Trophoblast cell (in vitro differentiated cells and primary cell): ENCODE measurements around the gene CCDC57.

ENCODE experiments used
- DNase-seq, 2 donors: peaks; one replicate each; pipeline ENCODE4 v3.0.0-alpha.2; 2016
- H2AFZ ChIP-seq: 2 replicates; pipeline ENCODE4 v1.6.1; 2013; ENCODE audit warnings: low read length, moderate library complexity, mild to moderate bottlenecking; ENCODE audit not compliant: insufficient read depth, poor library complexity
- H2AK5ac ChIP-seq: 2 replicates; pipeline ENCODE4 v1.6.1; 2013; ENCODE audit warnings: mild to moderate bottlenecking, low read length
- H2BK120ac ChIP-seq: 2 replicates; pipeline ENCODE4 v1.6.1; 2013; ENCODE audit warnings: low read length, mild to moderate bottlenecking, moderate library complexity; ENCODE audit not compliant: insufficient read depth, poor library complexity
- H2BK12ac ChIP-seq: 2 replicates; pipeline ENCODE4 v1.6.1; 2013; ENCODE audit warnings: mild to moderate bottlenecking, low read length, moderate library complexity
- H2BK5ac ChIP-seq: 2 replicates; pipeline ENCODE4 v1.6.1; 2013; ENCODE audit warnings: low read length, low read depth, moderate library complexity, mild to moderate bottlenecking; ENCODE audit not compliant: poor library complexity
- H3K14ac ChIP-seq: 2 replicates; pipeline ENCODE4 v1.6.1; 2013; ENCODE audit warnings: mild to moderate bottlenecking, low read length
- H3K18ac ChIP-seq: 2 replicates; pipeline ENCODE4 v1.6.1; 2013; ENCODE audit warnings: mild to moderate bottlenecking, low read length
- H3K23ac ChIP-seq: 2 replicates; pipeline ENCODE4 v1.6.1; 2013; ENCODE audit warnings: low read length
- H3K27ac ChIP-seq: 2 replicates; pipeline ENCODE4 v1.5.1; 2013; ENCODE audit warnings: low read depth, mild to moderate bottlenecking, inconsistent platforms, low read length, moderate library complexity
- H3K27me3 ChIP-seq: 2 replicates; pipeline ENCODE4 v1.6.1; 2013; ENCODE audit warnings: inconsistent platforms, mild to moderate bottlenecking, low read length, moderate library complexity; ENCODE audit not compliant: insufficient read depth
- H3K36me3 ChIP-seq, 2 experiments: 1 replicate in 1 of 2; 2 replicates in 1 of 2; pipeline ENCODE4 v1.6.1; 2013; ENCODE audit warnings: low read length in 2 of 2, mild to moderate bottlenecking in 2 of 2, moderate library complexity in 1 of 2; ENCODE audit not compliant: insufficient read depth in 2 of 2, control insufficient read depth in 1 of 2
- H3K4ac ChIP-seq: 2 replicates; pipeline ENCODE4 v1.6.1; 2013; ENCODE audit warnings: low read depth, mild to moderate bottlenecking, low read length, moderate library complexity
- H3K4me1 ChIP-seq, 2 experiments: 1 replicate in 1 of 2; 2 replicates in 1 of 2; pipeline ENCODE4 v1.6.1; 2013; ENCODE audit warnings: low read length in 2 of 2, mild to moderate bottlenecking in 2 of 2, moderate library complexity in 1 of 2; ENCODE audit not compliant: insufficient read depth in 2 of 2, control insufficient read depth in 1 of 2
- H3K4me2 ChIP-seq: 2 replicates; pipeline ENCODE4 v1.6.1; 2013; ENCODE audit warnings: inconsistent platforms, mild to moderate bottlenecking, low read length, moderate library complexity
- H3K4me3 ChIP-seq: 2 replicates; pipeline ENCODE4 v1.5.1; 2013; ENCODE audit warnings: mild to moderate bottlenecking, low read depth, low read length, inconsistent platforms
- H3K79me1 ChIP-seq: one replicate; pipeline ENCODE4 v1.6.1; 2013; ENCODE audit warnings: low read length
- H3K79me2 ChIP-seq: 2 replicates; pipeline ENCODE4 v1.6.1; 2013; ENCODE audit warnings: low read length, mild to moderate bottlenecking; ENCODE audit not compliant: control insufficient read depth, insufficient read depth, poor library complexity
- H3K9ac ChIP-seq: 2 replicates; pipeline ENCODE4 v1.6.1; 2013; ENCODE audit warnings: mild to moderate bottlenecking, low read length
- H3K9me3 ChIP-seq: 2 replicates; pipeline ENCODE4 v1.6.1; 2013; ENCODE audit warnings: low read depth, mild to moderate bottlenecking, control low read depth, inconsistent platforms, low read length; ENCODE audit not compliant: insufficient read depth
- H4K12ac ChIP-seq: 2 replicates; pipeline ENCODE4 v1.6.1; 2013; ENCODE audit warnings: low read depth, mild to moderate bottlenecking, low read length, moderate library complexity
- H4K8ac ChIP-seq: 2 replicates; pipeline ENCODE4 v1.6.1; 2013; ENCODE audit warnings: low read depth, mild to moderate bottlenecking, low read length, moderate library complexity
- H4K91ac ChIP-seq: one replicate; pipeline ENCODE4 v1.6.1; 2013; ENCODE audit warnings: low read depth, mild to moderate bottlenecking, low read length, moderate library complexity
- WGBS: extraction: QIAGEN DNeasy Blood & Tissue Kit; methylation state at CpG from one replicate; pipeline ENCODE4 v1.1.7; 2013; ENCODE audit warnings: missing lambda C conversion rate; ENCODE audit not compliant: insufficient read length, insufficient coverage; ENCODE audit errors: extremely low coverage; 5-methylcytosine and 5-hydroxymethylcytosine counted together

CCDC57 gene

GRCh38 chr17:82238472-82239201 lies 26.0 kb upstream of the CCDC57 start:
- Histone ChIP-seq H3K4me1 (peaks cover 24 to 26% of the 10 kb centered on the region in 2 experiments), H3K27me3 (no peaks in the 10 kb centered on the region)

DNA sequence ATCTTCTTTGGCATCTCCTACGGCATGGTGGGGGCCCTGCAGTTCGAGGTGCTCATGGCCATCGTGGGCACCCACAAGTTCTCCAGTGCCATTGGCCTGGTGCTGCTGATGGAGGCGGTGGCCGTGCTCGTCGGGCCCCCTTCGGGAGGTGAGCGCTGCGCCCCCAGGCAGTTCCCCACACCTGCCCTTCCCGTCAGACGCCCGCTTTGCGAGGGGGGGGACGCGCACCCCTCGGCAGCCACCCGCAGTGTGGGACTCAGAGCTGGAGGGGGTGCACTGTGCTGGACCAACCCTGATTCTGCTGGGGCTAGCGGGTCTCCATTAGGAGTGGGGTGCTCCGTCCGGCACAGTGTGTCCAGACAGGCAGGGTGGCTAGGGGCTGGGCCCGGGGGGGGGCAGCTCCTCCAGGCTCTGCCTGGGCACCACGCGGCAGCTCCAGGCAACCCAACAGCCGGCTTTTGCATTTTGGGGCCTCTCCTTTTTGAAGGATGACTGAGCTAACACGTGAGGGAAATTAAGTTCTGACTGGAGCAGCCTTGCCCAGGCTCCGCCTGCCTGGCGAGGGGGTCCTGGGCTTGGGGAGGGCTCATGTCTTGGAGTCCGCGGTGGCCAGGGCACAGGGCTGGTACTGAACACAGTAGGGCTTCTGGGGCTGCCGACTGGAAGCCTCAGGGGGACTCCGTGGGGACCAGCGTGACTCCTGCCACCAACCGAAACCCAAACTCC lies 25.3 kb upstream of the CCDC57 start:
- WGBS = no CpG with 5 or more reads among the region's 34 CpGs

More at GRCh38 chr17:82238472-82239201, 26.0 kb upstream of the CCDC57 start:
- H4K91ac ChIP-seq = peak overlapping the region; percentile 16
- H3K36me3 ChIP-seq = peaks cover 65 to 76% of the 10 kb centered on the region in 2 experiments
- H3K79me1 ChIP-seq = peaks cover 12% of the 10 kb centered on the region
- no peak overlapping the region for H3K4ac ChIP-seq
- peaks cover 3% of the 10 kb centered on the region for H3K9me3 ChIP-seq
- no peak overlapping the region for H3K14ac ChIP-seq
- WGBS = no CpG with 5 or more reads among the region's 33 CpGs
- no peak overlapping the region for H2BK5ac ChIP-seq
- no peak overlapping the region for H3K23ac ChIP-seq
- no peak overlapping the region for H2BK12ac ChIP-seq
- H3K4me3 ChIP-seq = no peak overlapping the region
- no peak overlapping the region for H2AFZ ChIP-seq
- H3K9ac ChIP-seq = no peak overlapping the region
- H3K4me2 ChIP-seq = no peak overlapping the region
- H3K79me2 ChIP-seq = peaks cover 3% of the 10 kb centered on the region
- no peak overlapping the region for H4K8ac ChIP-seq
- no peak overlapping the region for H3K27ac ChIP-seq
- no peak overlapping the region for H2AK5ac ChIP-seq
- H3K18ac ChIP-seq = no peak overlapping the region
- H2BK120ac ChIP-seq = no peak overlapping the region
- no peak overlapping the region for H4K12ac ChIP-seq
- DNase-seq = peak; percentile 85 to 91

DNA sequence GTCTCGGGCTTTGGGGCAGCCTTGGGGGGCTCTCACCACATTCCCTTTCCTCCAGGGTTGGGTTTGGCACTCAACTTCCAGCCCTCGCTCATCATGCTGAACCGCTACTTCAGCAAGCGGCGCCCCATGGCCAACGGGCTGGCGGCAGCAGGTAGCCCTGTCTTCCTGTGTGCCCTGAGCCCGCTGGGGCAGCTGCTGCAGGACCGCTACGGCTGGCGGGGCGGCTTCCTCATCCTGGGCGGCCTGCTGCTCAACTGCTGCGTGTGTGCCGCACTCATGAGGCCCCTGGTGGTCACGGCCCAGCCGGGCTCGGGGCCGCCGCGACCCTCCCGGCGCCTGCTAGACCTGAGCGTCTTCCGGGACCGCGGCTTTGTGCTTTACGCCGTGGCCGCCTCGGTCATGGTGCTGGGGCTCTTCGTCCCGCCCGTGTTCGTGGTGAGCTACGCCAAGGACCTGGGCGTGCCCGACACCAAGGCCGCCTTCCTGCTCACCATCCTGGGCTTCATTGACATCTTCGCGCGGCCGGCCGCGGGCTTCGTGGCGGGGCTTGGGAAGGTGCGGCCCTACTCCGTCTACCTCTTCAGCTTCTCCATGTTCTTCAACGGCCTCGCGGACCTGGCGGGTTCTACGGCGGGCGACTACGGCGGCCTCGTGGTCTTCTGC lies 24.6 kb upstream of the CCDC57 start:
- Histone ChIP-seq H3K18ac (no peak overlapping the region), H4K12ac (no peak overlapping the region), H3K36me3 (peaks cover 53 to 66% of the 10 kb centered on the region in 2 experiments), H2BK5ac (no peak overlapping the region), H3K79me1 (peaks cover 12% of the 10 kb centered on the region), H3K4me1 (peaks cover 28 to 34% of the 10 kb centered on the region in 2 experiments), H3K27ac (no peak overlapping the region), H3K27me3 (no peaks in the 10 kb centered on the region), H2BK12ac (no peak overlapping the region), H2AFZ (no peak overlapping the region), H3K14ac (no peak overlapping the region), H4K8ac (no peak overlapping the region), H3K79me2 (peaks cover 3% of the 10 kb centered on the region), H3K9me3 (peaks cover 3% of the 10 kb centered on the region), H3K23ac (no peak overlapping the region), H3K4ac (no peak overlapping the region), H3K4me2 (no peak overlapping the region), H2BK120ac (no peak overlapping the region), H2AK5ac (no peak overlapping the region), H3K4me3 (no peak overlapping the region), H4K91ac (no peak overlapping the region), H3K9ac (no peak overlapping the region)
- DNase-seq = peak in 1 of 2 donors; percentile 13
- no CpG with 5 or more reads among the region's 59 CpGs for WGBS

More for the DNA sequence above, 25.3 kb upstream of the CCDC57 start:
- no peak overlapping the region for H3K23ac ChIP-seq
- DNase-seq = peak in 1 of 2 donors; percentile 12
- H3K27me3 ChIP-seq = no peaks in the 10 kb centered on the region
- H3K79me2 ChIP-seq = peaks cover 3% of the 10 kb centered on the region
- H3K18ac ChIP-seq = no peak overlapping the region
- peaks cover 26 to 31% of the 10 kb centered on the region in 2 experiments for H3K4me1 ChIP-seq
- no peak overlapping the region for H3K9ac ChIP-seq
- no peak overlapping the region for H3K4me2 ChIP-seq
- no peak overlapping the region for H3K27ac ChIP-seq
- no peak overlapping the region for H3K14ac ChIP-seq
- H3K79me1 ChIP-seq = peaks cover 12% of the 10 kb centered on the region
- H3K36me3 ChIP-seq = peaks cover 58 to 71% of the 10 kb centered on the region in 2 experiments
- H4K91ac ChIP-seq = peak overlapping the region; percentile 16
- no peak overlapping the region for H2BK5ac ChIP-seq
- H2BK120ac ChIP-seq = no peak overlapping the region
- no peak overlapping the region for H2BK12ac ChIP-seq
- no peak overlapping the region for H4K12ac ChIP-seq
- H2AK5ac ChIP-seq = no peak overlapping the region
- H2AFZ ChIP-seq = no peak overlapping the region
- peaks cover 3% of the 10 kb centered on the region for H3K9me3 ChIP-seq
- H3K4ac ChIP-seq = no peak overlapping the region
- H4K8ac ChIP-seq = no peak overlapping the region
- H3K4me3 ChIP-seq = no peak overlapping the region

- no peak overlapping the region for H2BK120ac ChIP-seq
- peaks cover 2% of the 10 kb centered on the region for H3K9me3 ChIP-seq
- H3K14ac ChIP-seq = no peak overlapping the region
- no peak overlapping the region for H3K4me2 ChIP-seq
- peak overlapping the region; percentile 11 for H2BK12ac ChIP-seq
- no peak overlapping the region for H3K23ac ChIP-seq
- peak overlapping the region; percentile 7 for H2AK5ac ChIP-seq
- DNase-seq = peak in 1 of 2 donors; percentile 59
- H3K79me1 ChIP-seq = peaks cover 17% of the 10 kb centered on the region
- peak overlapping the region; percentile 32 for H4K91ac ChIP-seq
- peaks cover 46 to 59% of the 10 kb centered on the region in 2 experiments for H3K36me3 ChIP-seq
- H3K18ac ChIP-seq = peak overlapping the region; percentile 7
- peak overlapping the region; percentile 34 for H4K12ac ChIP-seq
- peak overlapping the region; percentile 21 for H4K8ac ChIP-seq
- H3K27me3 ChIP-seq = no peaks in the 10 kb centered on the region
- H3K4me1 ChIP-seq = peaks cover 32 to 38% of the 10 kb centered on the region in 2 experiments
- peaks cover 8% of the 10 kb centered on the region for H3K79me2 ChIP-seq
- H3K4ac ChIP-seq = no peak overlapping the region
- H2BK5ac ChIP-seq = peak overlapping the region; percentile 11
- H2AFZ ChIP-seq = no peak overlapping the region
- no CpG with 5 or more reads among the region's 44 CpGs for WGBS
- no peak overlapping the region for H3K4me3 ChIP-seq
- peak overlapping the region; percentile 18 for H3K27ac ChIP-seq
- H3K9ac ChIP-seq = no peak overlapping the region
Measured at GRCh38 chr17:82236142-82236971, 23.7 kb upstream of the CCDC57 start.
